Stromal cell of bone marrow (primary cell): ENCODE data around the gene HERC2.
A peak's percentile ranks its signal among the peaks of the same experiment; 100 is the strongest.
"Not testable (repeated sequence)": the region's sequence is repeated elsewhere in the genome, so short reads cannot be mapped to it uniquely, and the experiment has no call there.

Source experiments
- DNase-seq: peaks from one replicate; pipeline ENCODE4 v3.0.0-alpha.2; 2012; ENCODE audit warnings: low read depth

Gene HERC2

GRCh38 chr15:28182216-28182615 is 139.8 kb downstream of the HERC2 start:
- DNase-seq, result no peak

- no peak for DNase-seq
Measured at GRCh38 chr15:28181366-28181765, 140.6 kb downstream of the HERC2 start.

- no peak for DNase-seq
Measured at GRCh38 chr15:28179270-28179669, 142.7 kb downstream of the HERC2 start.

- DNase-seq, result no peak
Measured at GRCh38 chr15:28178727-28179126, 143.3 kb downstream of the HERC2 start.

- DNase-seq, result peak; percentile 25
Measured at GRCh38 chr15:28178290-28178689, 143.7 kb downstream of the HERC2 start.

GRCh38 chr15:28169366-28169765 is 152.6 kb downstream of the HERC2 start:
- DNase-seq, result no peak

GRCh38 chr15:28168405-28169121 is 153.4 kb downstream of the HERC2 start:
- not testable (repeated sequence) for DNase-seq

- DNase-seq, result no peak
Measured at GRCh38 chr15:28167042-28167441, 154.9 kb downstream of the HERC2 start.

GRCh38 chr15:28165791-28166190 is 156.2 kb downstream of the HERC2 start:
- peak; percentile 10 for DNase-seq

- DNase-seq, result no peak
Measured at GRCh38 chr15:28164876-28165275, 157.1 kb downstream of the HERC2 start.

- no peak for DNase-seq
Measured at GRCh38 chr15:28154283-28154682, 167.7 kb downstream of the HERC2 start.

- no peak for DNase-seq
Measured at GRCh38 chr15:28153492-28154119, 168.4 kb downstream of the HERC2 start.

GRCh38 chr15:28152538-28152923 is 169.4 kb downstream of the HERC2 start:
- not testable (repeated sequence) for DNase-seq

GRCh38 chr15:28151864-28152537 is 170.0 kb downstream of the HERC2 start:
- DNase-seq, result not testable (repeated sequence)

- no peak for DNase-seq
Measured at GRCh38 chr15:28147801-28148200, 174.2 kb downstream of the HERC2 start.

- not testable (repeated sequence) for DNase-seq
Measured at GRCh38 chr15:28145419-28145818, 176.6 kb downstream of the HERC2 start.

GRCh38 chr15:28140062-28140461 is 181.9 kb downstream of the HERC2 start:
- no peak for DNase-seq

- DNase-seq, result not testable (repeated sequence)
Measured at GRCh38 chr15:28137408-28138039, 184.5 kb downstream of the HERC2 start.

- DNase-seq, result not testable (repeated sequence)
Measured at GRCh38 chr15:28136236-28136904, 185.6 kb downstream of the HERC2 start.

GRCh38 chr15:28133281-28133680 is 188.7 kb downstream of the HERC2 start:
- DNase-seq, result peak; percentile 17

- peak; percentile 23 for DNase-seq
Measured at GRCh38 chr15:28132524-28133275, 189.3 kb downstream of the HERC2 start.
